ENCODE data around the gene SERPING1.

- TF ChIP-seq GATA2 (IDR thresholded peaks at IDR 0.05; ENCODE audit: low read depth, low read length), result no peak
- TF ChIP-seq GATA3 (IDR thresholded peaks at IDR 0.05; ENCODE audit: low read depth, low read length), result no peak
Observed at GRCh38 chr11:57653163-57653562, 55.7 kb downstream of the SERPING1 start.
